ENCODE measurements around the gene PLCG1.

DNA sequence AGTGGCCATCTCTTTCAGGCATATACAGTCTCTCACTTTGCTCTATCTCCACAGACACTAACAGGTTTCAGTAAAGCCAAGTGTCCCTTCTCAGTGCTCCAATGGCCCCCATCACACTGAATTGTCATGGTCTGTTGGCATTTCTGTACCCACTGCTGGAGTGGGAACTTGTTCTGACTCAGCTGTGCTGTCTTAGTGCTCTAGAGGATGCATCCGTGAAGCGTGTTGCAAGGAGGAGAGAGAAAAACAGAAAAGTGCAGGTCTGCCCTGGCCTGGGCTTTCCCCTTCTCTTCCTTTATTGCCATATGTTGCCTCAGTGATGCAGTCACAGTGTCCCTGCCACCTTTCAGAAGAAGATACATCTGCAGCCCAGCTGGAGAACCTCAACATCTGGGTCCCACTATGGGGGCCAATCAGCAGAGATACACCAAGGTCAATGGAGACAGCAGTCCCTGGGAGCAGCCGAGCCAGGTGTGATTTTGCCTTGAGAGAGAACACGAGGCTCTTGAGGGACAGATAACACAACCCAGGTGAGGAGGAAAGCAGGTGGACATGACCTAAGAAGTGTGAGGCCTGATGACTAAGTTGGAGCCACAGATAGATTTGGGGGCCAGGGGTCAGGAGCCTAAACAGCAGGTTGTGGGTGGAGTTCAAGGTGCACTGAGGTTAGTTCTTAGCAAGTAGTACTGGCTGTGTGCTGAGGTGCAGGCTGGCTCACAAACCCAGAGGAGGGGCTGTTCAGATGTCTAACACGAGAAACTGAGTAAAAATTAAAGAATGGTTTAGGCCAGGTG, 5.6 kb upstream of the PLCG1 start:
- TF ChIP-seq POLR2A (IDR thresholded peaks at IDR 0.05; ENCODE audit: extremely low read depth, insufficient read length) (no peak), MYC (IDR thresholded peaks at IDR 0.05; ENCODE audit: low read depth, low read length) (no peak)
- TF ChIP-seq, protein P1, sequence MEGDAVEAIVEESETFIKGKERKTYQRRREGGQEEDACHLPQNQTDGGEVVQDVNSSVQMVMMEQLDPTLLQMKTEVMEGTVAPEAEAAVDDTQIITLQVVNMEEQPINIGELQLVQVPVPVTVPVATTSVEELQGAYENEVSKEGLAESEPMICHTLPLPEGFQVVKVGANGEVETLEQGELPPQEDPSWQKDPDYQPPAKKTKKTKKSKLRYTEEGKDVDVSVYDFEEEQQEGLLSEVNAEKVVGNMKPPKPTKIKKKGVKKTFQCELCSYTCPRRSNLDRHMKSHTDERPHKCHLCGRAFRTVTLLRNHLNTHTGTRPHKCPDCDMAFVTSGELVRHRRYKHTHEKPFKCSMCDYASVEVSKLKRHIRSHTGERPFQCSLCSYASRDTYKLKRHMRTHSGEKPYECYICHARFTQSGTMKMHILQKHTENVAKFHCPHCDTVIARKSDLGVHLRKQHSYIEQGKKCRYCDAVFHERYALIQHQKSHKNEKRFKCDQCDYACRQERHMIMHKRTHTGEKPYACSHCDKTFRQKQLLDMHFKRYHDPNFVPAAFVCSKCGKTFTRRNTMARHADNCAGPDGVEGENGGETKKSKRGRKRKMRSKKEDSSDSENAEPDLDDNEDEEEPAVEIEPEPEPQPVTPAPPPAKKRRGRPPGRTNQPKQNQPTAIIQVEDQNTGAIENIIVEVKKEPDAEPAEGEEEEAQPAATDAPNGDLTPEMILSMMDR (IDR thresholded peaks at IDR 0.05; ENCODE audit: low read depth, low read length) = no peak
- TF ChIP-seq, protein P2, sequence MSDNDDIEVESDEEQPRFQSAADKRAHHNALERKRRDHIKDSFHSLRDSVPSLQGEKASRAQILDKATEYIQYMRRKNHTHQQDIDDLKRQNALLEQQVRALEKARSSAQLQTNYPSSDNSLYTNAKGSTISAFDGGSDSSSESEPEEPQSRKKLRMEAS (IDR thresholded peaks at IDR 0.05; ENCODE audit: low read depth, low read length) = no peak

Data from NB4 (cell line).